ENCODE results near the gene DNAH6. TPM values are rescaled to one million over a fixed set of nuclear protein-coding genes. Genes with fewer than 3 reads are reported as not detected.

Gene DNAH6
- total and polyA plus RNA-seq, 2 of the 8 experiments (the other 6 are each of a cell fraction or from before 2014, with no cell fraction given), result 0.06 to 0.43 TPM

DNA sequence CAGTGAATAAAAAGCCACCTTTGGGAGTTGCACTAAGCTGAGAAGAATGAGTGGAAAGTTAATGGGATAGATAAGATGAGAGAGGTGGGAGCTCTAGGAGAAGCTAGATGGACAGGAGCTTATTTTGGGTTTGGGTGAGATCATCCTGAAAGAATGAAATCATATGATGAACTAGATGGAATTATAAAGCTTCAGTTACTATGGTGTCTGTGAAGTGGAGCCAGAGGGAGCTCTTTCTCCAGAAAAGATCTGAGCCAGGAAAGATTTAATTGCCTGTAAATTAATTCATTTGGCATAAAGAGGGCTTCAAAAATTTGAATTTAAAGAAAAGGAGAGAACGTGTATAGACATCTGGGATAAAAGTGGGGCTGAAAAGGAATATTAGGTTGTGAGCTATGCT is 10.3 kb downstream of the DNAH6 start:
- H3K9me3 ChIP-seq (ENCODE audit: insufficient read depth in 2 of 2, low read depth in 1 of 2, low read length in 1 of 2), result no peaks in the 10 kb centered on the region
- H2BK15ac ChIP-seq (ENCODE audit: low read length), result no peak overlapping the region
- no peak overlapping the region for H3K56ac ChIP-seq (replicated peaks; ENCODE audit: insufficient read length, low read depth, low read length)
- no peak overlapping the region for H4K5ac ChIP-seq (ENCODE audit: insufficient read length, low read depth, low read length)
- no peak for FAIRE-seq
- 63% methylated on average over 1 of the region's 1 CpG; no CpG with 5 or more reads in 1 of the 2 experiments for WGBS, 2 experiments (ENCODE audit: extremely low coverage in 1 of 2, insufficient coverage in 1 of 2, insufficient read length in 1 of 2, insufficient replicate concordance in 2 of 2, low coverage in 1 of 2, low lambda C conversion rate in 2 of 2, missing lambda C conversion rate in 1 of 2)
- H3K79me1 ChIP-seq (ENCODE audit: low read depth, low read length), result no peaks in the 10 kb centered on the region
- no peaks in the 10 kb centered on the region for H3K36me3 ChIP-seq (ENCODE audit: control insufficient read depth in 2 of 4, insufficient read depth in 4 of 4, low read length in 3 of 4)
- H2BK120ac ChIP-seq (replicated peaks; ENCODE audit: low read depth, low read length), result no peak overlapping the region
- no peak overlapping the region for H3K9ac ChIP-seq (replicated peaks in 1 of 4; ENCODE audit: extremely low read depth in 1 of 4, low read depth in 3 of 4, low read length in 3 of 4)
- no peak overlapping the region for H3K4me3 ChIP-seq (ENCODE audit: extremely low read depth in 1 of 4, insufficient read depth in 2 of 4, low read depth in 3 of 4, low read length in 4 of 4)
- H3K4me1 ChIP-seq (replicated peaks in 1 of 4; ENCODE audit: control insufficient read depth in 3 of 4, insufficient read depth in 4 of 4, low read length in 3 of 4), result no peaks in the 10 kb centered on the region
- H3K23ac ChIP-seq (ENCODE audit: insufficient read length), result no peak overlapping the region
- no peak overlapping the region for H2BK20ac ChIP-seq (ENCODE audit: low read length)
- H3K79me2 ChIP-seq (ENCODE audit: control insufficient read depth in 1 of 2, insufficient read depth in 2 of 2, low read length in 2 of 2), result no peaks in the 10 kb centered on the region
- no peak overlapping the region for H3K4me2 ChIP-seq (ENCODE audit: insufficient read depth in 1 of 2, low read depth in 2 of 2, low read length in 2 of 2)
- POLR2A ChIA-PET (ENCODE audit: partially characterized antibody), result interaction anchor here (1.5 kb wide), 1 partner anchor 10 kb away, joined by 3 read pairs; no protein-coding TSS in a partner anchor
- H3K18ac ChIP-seq (ENCODE audit: extremely low read depth, low read length), result no peak overlapping the region
- H3K14ac ChIP-seq (ENCODE audit: insufficient read length), result no peak overlapping the region
- no peak overlapping the region for H3K4ac ChIP-seq (replicated peaks; ENCODE audit: insufficient read length, low read depth, low read length)
- H4K91ac ChIP-seq (replicated peaks; ENCODE audit: insufficient read length, low read length), result no peak overlapping the region
- H2AFZ ChIP-seq (ENCODE audit: low read length), result no peak overlapping the region
- H4K8ac ChIP-seq (ENCODE audit: extremely low read depth, insufficient read depth, low read length), result no peak overlapping the region
- no peaks in the 10 kb centered on the region for H3K27me3 ChIP-seq (replicated peaks in 1 of 4; ENCODE audit: control insufficient read depth in 3 of 4, extremely low read depth in 1 of 4, insufficient read depth in 3 of 4, low read length in 3 of 4)
- no peak for DNase-seq (ENCODE audit: low read depth in 1 of 2, low spot score in 2 of 2)
- CTCF ChIA-PET (ENCODE audit: partially characterized antibody), result interaction anchor here (0.8 to 1.9 kb wide), 16 partner anchors 9 to 338 kb away, joined by 3 to 8 read pairs (median 4); partner anchors contain the start of gene DNAH6
- H2AK5ac ChIP-seq (ENCODE audit: low read depth, low read length), result no peak overlapping the region
- no peaks in the 10 kb centered on the region for H4K20me1 ChIP-seq (replicated peaks in 1 of 2; ENCODE audit: control insufficient read depth in 1 of 2, insufficient read depth in 2 of 2, low read length in 2 of 2)
- H3K27ac ChIP-seq (ENCODE audit: low read depth, low read length), result no peak overlapping the region
- H2BK5ac ChIP-seq (ENCODE audit: low read depth, low read length), result no peak overlapping the region
- no peaks in the 10 kb centered on the region for H3K23me2 ChIP-seq (ENCODE audit: low read depth, low read length)
- no peak overlapping the region for H2BK12ac ChIP-seq (ENCODE audit: low read depth, low read length)
- TF ChIP-seq JUN (IDR thresholded peaks at IDR 0.05; ENCODE audit: low read depth, low read length), result no peak
- no peak for TF ChIP-seq SIN3A (conservative IDR thresholded peaks at IDR 0.05 in 1 of 2, IDR thresholded peaks at IDR 0.05 in 1 of 2; ENCODE audit: low read depth in 1 of 2, low read length in 2 of 2)
- TF ChIP-seq EZH2 (IDR thresholded peaks at IDR 0.05; ENCODE audit: low read depth, low read length, severe bottlenecking), result no peak
- no peak for TF ChIP-seq RBBP5 (IDR thresholded peaks at IDR 0.05; ENCODE audit: borderline replicate concordance, low read depth, low read length)
- no peak for TF ChIP-seq CHD1 (IDR thresholded peaks at IDR 0.05; ENCODE audit: low read depth, low read length)
- TF ChIP-seq BACH1 (IDR thresholded peaks at IDR 0.05; ENCODE audit: low read length), result no peak
- TF ChIP-seq EP300 (IDR thresholded peaks at IDR 0.05; ENCODE audit: borderline replicate concordance in 1 of 2, low read depth in 2 of 2, low read length in 2 of 2), result no peak
